ENCODE data around the gene STRA8. TPM values are rescaled to one million over a fixed set of nuclear protein-coding genes. Genes with fewer than 3 reads are reported as not detected.

Gene STRA8
- total RNA-seq, 1 experiment from 2014 or later = not detected

- DNase-seq (ENCODE audit: low read depth) = no peak
These were observed 3.1 kb downstream of the STRA8 start for GRCh38 chr7:135236727-135237126.

GRCh38 chr7:135238112-135238744 lies 4.6 kb downstream of the STRA8 start:
- no peak for DNase-seq (ENCODE audit: low read depth)

GRCh38 chr7:135239263-135239662 lies 5.6 kb downstream of the STRA8 start:
- DNase-seq (ENCODE audit: low read depth) = no peak

- DNase-seq (ENCODE audit: low read depth) = no peak
These were observed 6.8 kb downstream of the STRA8 start for GRCh38 chr7:135240441-135240840.

DNA sequence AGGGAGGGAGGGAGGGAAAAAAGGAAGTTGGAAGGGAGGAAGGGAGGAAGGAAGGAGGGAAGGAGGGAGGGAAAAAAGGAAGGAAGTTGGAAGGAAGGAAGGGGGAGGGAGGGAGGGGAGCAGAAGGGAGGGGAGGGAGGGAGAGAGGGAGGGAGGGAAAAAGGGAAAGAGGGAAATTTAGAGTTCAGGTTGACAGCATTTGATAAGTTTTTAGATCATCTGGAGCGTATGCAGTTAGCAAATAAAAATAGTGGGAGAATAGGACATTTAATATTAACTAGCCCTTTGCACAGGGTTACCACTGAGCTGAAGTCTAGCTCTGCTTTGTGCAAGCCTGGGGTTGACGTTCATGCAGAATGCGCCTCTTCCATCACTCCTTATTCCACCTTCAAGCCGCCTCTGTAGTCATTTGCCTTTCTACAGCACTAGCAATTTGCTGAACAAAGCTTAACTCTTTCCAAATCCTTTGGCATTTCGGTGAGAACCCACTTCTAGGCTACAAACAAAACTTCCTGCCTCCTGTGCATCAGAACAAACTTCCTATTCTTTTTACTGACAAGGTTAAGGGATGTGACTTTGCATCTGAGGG lies 8.6 kb downstream of the STRA8 start:
- DNase-seq (ENCODE audit: low read depth) = no peak

DNA sequence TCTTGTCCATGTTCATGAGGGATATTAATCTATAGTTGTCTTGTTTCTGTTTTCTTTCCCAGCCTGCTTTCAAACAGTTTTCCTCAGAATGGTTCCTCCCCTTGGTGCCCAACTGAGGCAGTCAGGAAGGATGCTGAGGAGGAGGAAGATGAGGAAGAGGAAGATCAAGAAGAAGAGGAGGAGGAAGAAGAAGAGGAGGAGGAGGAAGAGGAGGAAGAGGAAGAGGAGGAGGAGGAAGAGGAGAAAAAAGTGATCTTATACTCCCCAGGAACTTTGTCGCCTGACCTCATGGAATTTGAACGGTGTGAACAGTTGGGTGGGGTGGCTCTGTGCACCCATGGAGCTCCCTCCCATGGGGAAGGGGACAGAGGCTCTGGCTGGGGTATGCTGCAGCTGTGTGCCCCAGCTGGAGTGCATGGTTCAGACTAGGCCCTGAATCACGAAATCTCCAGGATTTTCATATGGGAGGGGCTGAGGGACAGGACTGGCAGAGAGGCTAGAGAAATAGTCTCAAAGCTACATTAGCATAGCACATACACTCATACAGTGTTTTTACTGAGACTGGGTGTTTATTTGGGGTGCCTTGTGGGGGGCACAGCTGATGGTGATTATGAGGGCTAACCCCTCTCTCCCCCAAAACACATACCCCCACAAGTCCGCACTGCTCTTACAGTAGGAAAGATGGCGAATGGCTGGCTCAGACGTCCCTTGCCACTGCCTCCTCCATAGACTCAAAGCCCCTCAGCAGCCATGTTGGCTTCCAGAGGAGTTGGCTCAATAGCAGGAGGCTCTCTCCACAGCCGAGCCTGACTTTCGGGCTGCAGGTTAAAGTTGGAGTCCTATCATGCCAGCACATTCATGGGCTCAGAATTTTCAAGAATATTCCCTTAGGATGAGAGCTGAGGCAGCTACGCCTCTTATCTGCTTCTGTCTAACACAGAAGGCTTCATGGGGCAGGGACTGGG lies 11.9 kb downstream of the STRA8 start:
- no peak for DNase-seq (ENCODE audit: low read depth)

DNA sequence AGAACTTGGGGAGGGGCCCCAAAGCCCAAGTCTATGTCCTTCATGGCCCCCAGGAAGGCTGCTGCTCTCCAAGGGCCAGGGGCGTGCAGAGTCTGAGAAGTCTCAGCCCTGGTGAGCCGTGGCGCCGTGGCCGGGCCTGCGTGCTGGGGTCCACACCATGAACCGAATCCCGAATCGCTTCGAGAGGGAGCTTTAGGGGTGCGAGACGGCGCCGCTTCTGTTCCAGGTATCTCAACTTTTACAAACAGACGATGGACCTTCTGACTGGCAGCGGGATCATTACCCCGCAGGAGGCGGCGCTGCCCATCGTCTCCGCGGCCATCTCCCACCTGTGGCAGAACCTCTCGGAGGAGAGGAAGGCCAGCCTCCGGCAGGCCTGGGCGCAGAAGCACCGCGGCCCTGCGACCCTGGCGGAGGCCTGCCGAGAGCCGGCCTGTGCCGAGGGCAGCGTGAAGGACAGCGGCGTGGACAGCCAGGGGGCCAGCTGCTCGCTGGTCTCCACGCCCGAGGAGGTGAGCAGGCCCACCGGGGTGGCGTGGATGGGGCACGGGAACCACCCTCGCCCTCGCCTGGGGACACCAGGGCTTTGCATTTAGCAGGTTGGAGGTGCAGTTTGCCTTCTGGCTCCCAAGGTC lies 12.7 kb downstream of the STRA8 start:
- no peak for DNase-seq (ENCODE audit: low read depth)

DNA sequence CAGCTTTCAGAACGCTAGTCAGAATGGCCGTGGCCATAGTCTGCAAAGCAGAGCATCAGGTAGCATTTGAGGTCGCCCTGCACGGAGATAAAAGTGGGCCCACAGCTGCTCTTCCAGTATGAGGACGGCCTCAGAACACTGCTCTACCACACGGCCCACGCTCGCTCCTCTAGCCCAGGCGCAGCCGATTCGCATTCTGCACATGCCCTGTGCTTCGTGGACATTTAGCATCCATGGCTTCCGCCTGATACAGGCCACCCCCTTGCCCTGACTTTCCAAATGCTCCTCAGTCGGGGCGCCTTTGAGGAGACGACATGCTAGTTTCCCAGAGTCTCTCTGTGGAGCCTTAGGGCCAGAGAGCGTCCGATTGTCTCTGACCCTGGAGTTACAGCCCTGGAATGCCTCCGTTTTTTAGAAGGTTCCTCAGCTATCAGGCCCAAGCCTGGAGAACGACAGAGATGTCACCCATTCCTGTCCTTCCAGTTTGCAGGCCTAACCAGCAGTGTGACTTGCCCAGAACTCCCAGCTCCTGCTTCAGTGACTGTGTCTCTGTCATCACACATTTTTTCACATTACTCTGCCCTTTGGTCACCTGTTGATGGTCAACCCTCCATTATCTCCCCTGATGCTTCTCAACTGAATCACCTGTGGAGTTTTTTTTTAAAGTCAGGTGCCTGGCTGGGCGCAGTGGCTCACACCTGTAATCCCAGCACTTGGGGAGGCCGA lies 14.3 kb downstream of the STRA8 start:
- no peak for DNase-seq (ENCODE audit: low read depth)

DNA sequence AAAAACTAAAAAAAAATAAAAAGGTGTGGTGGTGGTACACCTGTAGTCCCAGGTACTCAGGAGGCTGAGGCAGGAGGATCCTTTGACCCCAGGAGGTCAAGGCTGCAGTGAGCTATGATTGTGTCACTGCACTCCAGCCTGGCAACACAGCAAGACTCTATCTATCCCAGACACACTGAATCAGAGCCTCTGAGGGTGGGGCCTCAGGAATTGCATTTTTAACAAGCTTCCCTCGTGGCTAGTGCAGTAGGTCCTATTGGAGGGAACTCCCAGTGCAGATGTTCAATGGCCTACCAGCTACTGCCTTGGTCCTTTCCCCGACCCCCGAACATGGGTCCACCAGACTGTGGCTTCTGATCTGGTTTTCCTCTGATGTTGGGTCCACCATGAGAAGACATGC lies 14.9 kb downstream of the STRA8 start:
- DNase-seq (ENCODE audit: low read depth) = no peak

DNA sequence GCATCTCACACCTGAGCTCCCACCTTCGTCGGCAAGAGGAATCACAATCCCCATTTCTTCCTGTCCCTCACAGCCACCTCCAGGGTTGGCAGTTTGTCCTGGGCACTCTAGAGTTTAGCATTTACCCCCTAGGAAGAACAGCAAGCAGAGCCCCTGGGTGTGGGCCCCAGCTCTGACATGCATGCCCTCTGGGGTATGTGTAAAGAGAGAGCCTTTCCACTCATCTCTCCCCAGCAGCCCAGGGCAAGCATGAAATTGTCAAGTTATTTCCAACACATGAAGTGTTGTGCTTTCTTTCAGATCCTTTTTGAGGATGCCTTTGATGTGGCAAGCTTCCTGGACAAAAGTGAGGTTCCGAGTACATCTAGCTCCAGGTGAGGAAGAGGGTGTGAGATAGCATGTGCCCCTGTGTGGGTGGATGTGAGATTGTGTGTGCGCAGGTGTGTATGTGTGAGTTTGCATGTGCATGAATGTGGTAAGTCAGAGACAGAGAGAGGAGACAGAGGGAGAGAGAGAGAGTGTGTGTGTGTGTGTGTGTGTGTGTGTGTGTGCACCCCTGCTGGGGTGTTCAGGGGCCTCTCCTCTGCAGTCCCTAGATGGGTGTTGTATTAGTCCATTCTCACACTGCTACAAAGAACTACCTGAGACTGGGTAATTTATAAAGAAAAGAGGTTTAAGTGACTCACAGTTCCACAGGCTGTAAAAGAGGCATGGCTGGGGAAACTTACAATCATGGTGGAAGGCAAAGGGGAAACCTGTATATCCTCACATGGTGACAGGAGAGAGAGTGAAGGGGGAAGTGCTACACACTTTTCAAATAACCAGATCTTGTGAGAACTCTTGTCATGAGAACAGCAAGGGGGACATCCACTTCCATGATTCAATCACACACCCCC lies 18.1 kb downstream of the STRA8 start:
- no peak for DNase-seq (ENCODE audit: low read depth)

- peak; percentile 95 for DNase-seq (ENCODE audit: low read depth)
These were observed 20.5 kb downstream of the STRA8 start for GRCh38 chr7:135253851-135254771.

DNA sequence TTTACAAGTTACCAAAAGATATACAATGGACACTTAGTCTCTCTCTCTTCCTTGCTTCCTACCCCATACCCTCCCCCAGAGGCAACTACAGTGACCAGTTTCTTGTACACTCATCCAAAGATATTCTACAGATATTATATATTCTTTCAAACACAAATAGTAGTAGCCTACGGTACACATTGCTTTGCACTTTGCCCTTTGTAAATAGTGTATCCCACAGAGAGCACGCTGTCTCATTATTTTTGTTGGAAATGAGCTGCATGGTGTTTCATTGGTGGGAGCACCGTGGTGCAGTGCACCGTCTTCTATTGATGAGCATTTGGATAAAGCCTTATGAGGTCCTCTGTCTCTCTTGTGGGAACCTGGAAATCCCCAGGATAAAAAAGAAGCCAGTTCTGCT lies 24.2 kb downstream of the STRA8 start:
- DNase-seq (ENCODE audit: low read depth) = no peak

DNA sequence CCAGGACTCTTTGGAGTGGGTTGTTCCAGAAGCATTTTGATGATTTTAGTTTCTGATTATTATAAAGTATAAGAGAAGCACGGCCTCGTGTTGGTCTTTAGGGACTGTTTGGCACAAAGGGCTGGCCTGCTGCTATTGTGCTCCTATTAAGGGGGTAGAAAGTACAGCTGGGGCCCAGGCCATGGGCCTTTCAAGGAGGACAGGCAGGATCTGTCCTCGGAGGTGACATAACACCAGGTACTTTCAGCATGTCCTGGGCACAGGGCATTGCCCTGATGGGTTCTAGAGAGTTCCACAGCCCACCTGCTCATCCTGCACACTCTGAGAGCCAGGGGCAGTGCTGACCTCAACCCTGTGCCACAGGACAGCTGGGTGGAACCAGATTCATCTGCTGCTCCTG lies 24.9 kb downstream of the STRA8 start:
- DNase-seq (ENCODE audit: low read depth) = no peak

DNA sequence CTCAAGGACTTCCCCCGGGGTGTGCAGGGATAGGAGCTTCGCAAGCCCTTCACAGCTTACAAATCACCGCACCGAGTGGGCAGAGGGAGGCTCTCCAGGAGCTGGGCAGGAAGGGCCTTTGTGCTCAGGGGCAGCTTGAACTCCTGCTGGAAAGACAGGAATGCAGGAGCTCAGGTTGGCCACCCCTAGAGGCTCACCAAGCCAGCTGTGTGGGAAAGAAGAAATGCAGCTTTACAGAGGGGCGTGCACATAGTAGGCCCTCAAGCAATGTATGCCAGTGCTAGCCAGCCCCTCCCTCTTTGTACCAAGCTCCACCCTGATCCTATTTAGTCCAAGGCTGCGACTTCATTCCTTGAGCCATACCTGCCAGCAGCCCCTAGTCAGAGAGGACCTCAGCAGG lies 26.1 kb downstream of the STRA8 start:
- no peak for DNase-seq (ENCODE audit: low read depth)

- DNase-seq (ENCODE audit: low read depth) = no peak
These were observed 26.8 kb downstream of the STRA8 start for GRCh38 chr7:135260470-135260869.

DNA sequence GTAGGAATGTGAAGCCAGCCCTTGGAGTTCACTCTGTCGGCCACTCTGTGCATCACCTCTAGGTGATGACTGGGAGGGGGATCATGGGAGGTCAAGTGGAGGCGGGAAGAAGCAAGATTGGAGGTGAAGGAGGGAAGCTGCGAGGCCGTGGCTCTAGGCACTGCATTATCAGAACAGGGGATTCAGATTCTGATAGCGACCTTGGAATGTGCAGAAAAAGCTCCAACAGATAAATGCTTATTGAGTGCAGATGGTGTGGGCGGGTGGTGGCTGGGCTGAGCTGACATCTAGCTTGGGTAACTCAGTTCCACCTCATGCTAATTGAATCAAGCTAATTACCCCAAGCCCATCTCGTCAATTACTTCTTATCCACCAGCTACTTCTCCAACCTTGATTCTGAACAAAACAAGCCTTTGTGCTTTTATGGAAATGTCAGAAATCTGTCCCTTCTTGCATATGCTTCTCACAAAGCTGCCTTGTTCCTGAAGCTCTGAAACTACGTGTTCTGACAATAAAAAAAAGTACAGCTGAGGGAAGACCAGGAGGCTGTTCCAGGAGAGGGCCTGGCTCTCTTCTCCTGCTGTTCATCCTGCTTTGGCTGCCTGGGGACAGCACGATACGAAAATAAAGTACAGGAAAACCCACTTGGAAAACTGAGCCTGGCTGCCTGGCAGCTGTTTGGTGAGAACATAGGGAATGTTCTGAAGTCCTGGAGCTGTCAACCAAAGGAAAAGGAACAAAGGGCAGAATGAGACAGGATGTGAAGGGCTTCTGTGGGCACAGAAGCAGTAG lies 27.5 kb downstream of the STRA8 start:
- DNase-seq (ENCODE audit: low read depth) = peak; percentile 68

DNA sequence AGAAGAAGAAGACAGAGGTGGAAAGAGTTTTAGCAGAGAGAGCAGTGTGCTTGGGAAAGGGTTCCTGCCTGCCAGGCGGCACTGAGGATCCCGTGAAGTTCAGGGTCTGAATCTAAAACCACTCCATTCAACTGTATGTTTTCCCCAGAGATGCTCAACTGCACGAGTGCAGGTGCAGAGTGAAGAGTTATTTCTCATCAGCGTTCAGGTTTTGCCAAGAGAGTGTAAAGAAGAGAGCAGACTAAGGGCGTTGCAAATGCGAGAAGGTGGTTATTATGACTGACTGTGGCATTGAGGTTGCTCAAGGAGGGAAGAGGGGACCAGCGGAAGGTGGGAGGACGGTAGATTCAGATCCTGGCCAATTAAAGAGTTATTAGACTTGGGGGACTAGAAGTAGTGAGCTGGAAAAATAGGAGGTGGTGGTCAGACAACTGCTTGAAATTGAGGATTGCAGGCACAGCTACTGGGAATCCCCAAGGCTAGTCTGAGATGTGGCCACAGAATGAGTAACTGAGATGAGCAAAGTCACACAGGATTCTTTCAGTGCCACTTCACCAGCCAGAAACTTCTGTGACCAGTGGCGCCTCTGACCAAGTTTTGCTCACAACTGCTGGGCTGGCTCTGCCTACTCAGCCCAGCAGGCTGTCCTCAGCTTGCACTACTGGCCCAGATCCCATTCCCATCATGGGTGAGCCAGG lies 29.1 kb downstream of the STRA8 start:
- DNase-seq (ENCODE audit: low read depth) = no peak

All from LHCN-M2 (cell line).